Measurements from ENCODE around the gene CMC1.

Gene CMC1

GRCh38 chr3:28300345-28300962 is 59.0 kb downstream of the CMC1 start:
- DNase-seq (ENCODE audit: low spot score), result no peak

GRCh38 chr3:28301688-28302087 is 60.3 kb downstream of the CMC1 start:
- DNase-seq (ENCODE audit: low spot score), result no peak

- DNase-seq (ENCODE audit: low spot score), result no peak
Observed at GRCh38 chr3:28308196-28308595, 66.8 kb downstream of the CMC1 start.

GRCh38 chr3:28315711-28316110 is 74.3 kb downstream of the CMC1 start:
- no peak for DNase-seq (ENCODE audit: low spot score)

- no peak for DNase-seq (ENCODE audit: low spot score)
Observed at GRCh38 chr3:28316226-28316625, 74.8 kb downstream of the CMC1 start.

GRCh38 chr3:28317438-28318022 is 76.1 kb downstream of the CMC1 start:
- peak; percentile 43 for DNase-seq (ENCODE audit: low spot score)

- no peak for DNase-seq (ENCODE audit: low spot score)
Observed at GRCh38 chr3:28320981-28321380, 79.6 kb downstream of the CMC1 start.

GRCh38 chr3:28322464-28322863 is 81.0 kb downstream of the CMC1 start:
- DNase-seq (ENCODE audit: low spot score), result peak; percentile 9

- DNase-seq (ENCODE audit: low spot score), result no peak
Observed at GRCh38 chr3:28326458-28326926, 85.1 kb downstream of the CMC1 start.

- DNase-seq (ENCODE audit: low spot score), result no peak
Observed at GRCh38 chr3:28328188-28329151, 87.1 kb downstream of the CMC1 start.

GRCh38 chr3:28334552-28334951 is 93.1 kb downstream of the CMC1 start:
- DNase-seq (ENCODE audit: low spot score), result no peak

- DNase-seq (ENCODE audit: low spot score), result no peak
Observed at GRCh38 chr3:28335246-28335645, 93.8 kb downstream of the CMC1 start.

- no peak for DNase-seq (ENCODE audit: low spot score)
Observed at GRCh38 chr3:28337230-28337629, 95.8 kb downstream of the CMC1 start.

- DNase-seq (ENCODE audit: low spot score), result no peak
Observed at GRCh38 chr3:28343144-28343543, 101.7 kb downstream of the CMC1 start.

GRCh38 chr3:28345690-28346089 is 104.3 kb downstream of the CMC1 start:
- no peak for DNase-seq (ENCODE audit: low spot score)

GRCh38 chr3:28347374-28348264 is 106.2 kb downstream of the CMC1 start:
- peak; percentile 26 for DNase-seq (ENCODE audit: low spot score)

- DNase-seq (ENCODE audit: low spot score), result peak; percentile 88
Observed at GRCh38 chr3:28348265-28348628, 106.8 kb downstream of the CMC1 start.

- DNase-seq (ENCODE audit: low spot score), result peak; percentile 93
Observed at GRCh38 chr3:28348629-28349468, 107.4 kb downstream of the CMC1 start, which contains the start of the genes AZI2 and ZCWPW2. Gene AZI2 (minus strand): TSS chr3:28348824. CDS start chr3:28340617, 8,207 bp downstream. Gene ZCWPW2 (plus strand): TSS chr3:28348721. CDS start chr3:28413069, 64,348 bp downstream.

GRCh38 chr3:28349469-28350000 is 108.1 kb downstream of the CMC1 start:
- peak; percentile 13 for DNase-seq (ENCODE audit: low spot score)
